ENCODE data around the gene PRKG1. TPM values are rescaled to one million over a fixed set of nuclear protein-coding genes. Genes with fewer than 3 reads are reported as not detected.

PRKG1 gene
- total and polyA plus RNA-seq, 4 donors, result 0.46 to 5.1 (median 1.5) TPM

- H3K4me1 ChIP-seq (ENCODE audit: control insufficient read depth in 4 of 4, insufficient read depth in 4 of 4, low read length in 3 of 4), result no peaks in the 10 kb centered on the region
- 70% methylated on average over 2 of the region's 2 CpGs for WGBS
- no peak for TF ChIP-seq MAX (IDR thresholded peaks at IDR 0.05)
- no peak for TF ChIP-seq HNF4G (IDR thresholded peaks at IDR 0.05)
- no peak for TF ChIP-seq REST (IDR thresholded peaks at IDR 0.05)
- TF ChIP-seq RAD21 (IDR thresholded peaks at IDR 0.05), result no peak
- TF ChIP-seq NR2F2 (IDR thresholded peaks at IDR 0.05), result no peak
- no peak for TF ChIP-seq SP1 (IDR thresholded peaks at IDR 0.05)
- TF ChIP-seq GABPA (IDR thresholded peaks at IDR 0.05 in 1 of 2, conservative IDR thresholded peaks at IDR 0.05 in 1 of 2), result no peak
- TF ChIP-seq ZBTB33 (IDR thresholded peaks at IDR 0.05), result no peak
- TF ChIP-seq FOXA2 (IDR thresholded peaks at IDR 0.05), result no peak
- no peak for TF ChIP-seq YY1 (IDR thresholded peaks at IDR 0.05)
- TF ChIP-seq EGR1 (IDR thresholded peaks at IDR 0.05; ENCODE audit: low read depth in 2 of 2), result no peak
- no peak for TF ChIP-seq JUND (IDR thresholded peaks at IDR 0.05)
- no peak for TF ChIP-seq ATF3 (IDR thresholded peaks at IDR 0.05)
- TF ChIP-seq HNF4A (conservative IDR thresholded peaks at IDR 0.05), result no peak
Measured at GRCh38 chr10:51375790-51376189, 301.5 kb downstream of the PRKG1 start.

GRCh38 chr10:51377070-51377931 lies 303.0 kb downstream of the PRKG1 start:
- Histone ChIP-seq H3K9me3 (ENCODE audit: control insufficient read depth in 4 of 4, low read length in 3 of 4) (no peaks in the 10 kb centered on the region), H3K27ac (ENCODE audit: low read depth in 1 of 2, low read length in 2 of 2) (no peak overlapping the region), H3K9ac (ENCODE audit: low read depth in 1 of 2, low read length in 2 of 2) (no peak overlapping the region), H3K4me1 (ENCODE audit: control insufficient read depth in 4 of 4, insufficient read depth in 4 of 4, low read length in 3 of 4) (no peaks in the 10 kb centered on the region), H3K4me3 (ENCODE audit: low read depth in 1 of 3, low read length in 3 of 3) (no peak overlapping the region), H3K27me3 (ENCODE audit: control insufficient read depth in 4 of 4, insufficient read depth in 4 of 4, low read length in 3 of 4) (peaks cover 0 to 5% (median 0%) of the 10 kb centered on the region in 4 donors), H3K36me3 (ENCODE audit: control insufficient read depth in 4 of 4, insufficient read depth in 3 of 4, low read depth in 1 of 4, low read length in 3 of 4) (no peaks in the 10 kb centered on the region)
- WGBS, result 82% methylated on average over 4 of the region's 4 CpGs
- DNase-seq (ENCODE audit: low spot score), result no peak
- TF ChIP-seq JUND (IDR thresholded peaks at IDR 0.05) (no peak), FOXA1 (IDR thresholded peaks at IDR 0.05) (no peak), RAD21 (IDR thresholded peaks at IDR 0.05) (no peak), SP1 (IDR thresholded peaks at IDR 0.05) (no peak), CTCF (IDR thresholded peaks at IDR 0.05; ENCODE audit: low read depth, low read length, missing input control) (no peak), TAF1 (conservative IDR thresholded peaks at IDR 0.05) (no peak), NR2F2 (IDR thresholded peaks at IDR 0.05) (no peak), REST (IDR thresholded peaks at IDR 0.05) (no peak), ATF3 (IDR thresholded peaks at IDR 0.05) (no peak), GABPA (IDR thresholded peaks at IDR 0.05 in 1 of 2, conservative IDR thresholded peaks at IDR 0.05 in 1 of 2) (no peak), HNF4G (IDR thresholded peaks at IDR 0.05) (no peak), MAX (IDR thresholded peaks at IDR 0.05) (no peak)

More at GRCh38 chr10:51375790-51376189, 301.5 kb downstream of the PRKG1 start:
- H3K9ac ChIP-seq (ENCODE audit: low read depth in 1 of 2, low read length in 2 of 2), result no peak overlapping the region
- no peak for DNase-seq (ENCODE audit: low spot score)
- no peaks in the 10 kb centered on the region for H3K9me3 ChIP-seq (ENCODE audit: control insufficient read depth in 4 of 4, low read length in 3 of 4)
- H3K27me3 ChIP-seq (ENCODE audit: control insufficient read depth in 4 of 4, insufficient read depth in 4 of 4, low read length in 3 of 4), result no peaks in the 10 kb centered on the region
- H3K27ac ChIP-seq (ENCODE audit: low read depth in 1 of 2, low read length in 2 of 2), result no peak overlapping the region
- H3K36me3 ChIP-seq (ENCODE audit: control insufficient read depth in 4 of 4, insufficient read depth in 3 of 4, low read depth in 1 of 4, low read length in 3 of 4), result no peaks in the 10 kb centered on the region
- H3K4me3 ChIP-seq (ENCODE audit: low read depth in 1 of 3, low read length in 3 of 3), result no peak overlapping the region
